ENCODE measurements around the gene CBY1. TPM values are rescaled to one million over a fixed set of nuclear protein-coding genes. Genes with fewer than 3 reads are reported as not detected.

Gene CBY1
- total and polyA plus RNA-seq, 9 of the 15 experiments (the other 6 are each of a cell fraction or from before 2014, with no cell fraction given), result 5.7 to 19.7 (median 10.8) TPM

DNA sequence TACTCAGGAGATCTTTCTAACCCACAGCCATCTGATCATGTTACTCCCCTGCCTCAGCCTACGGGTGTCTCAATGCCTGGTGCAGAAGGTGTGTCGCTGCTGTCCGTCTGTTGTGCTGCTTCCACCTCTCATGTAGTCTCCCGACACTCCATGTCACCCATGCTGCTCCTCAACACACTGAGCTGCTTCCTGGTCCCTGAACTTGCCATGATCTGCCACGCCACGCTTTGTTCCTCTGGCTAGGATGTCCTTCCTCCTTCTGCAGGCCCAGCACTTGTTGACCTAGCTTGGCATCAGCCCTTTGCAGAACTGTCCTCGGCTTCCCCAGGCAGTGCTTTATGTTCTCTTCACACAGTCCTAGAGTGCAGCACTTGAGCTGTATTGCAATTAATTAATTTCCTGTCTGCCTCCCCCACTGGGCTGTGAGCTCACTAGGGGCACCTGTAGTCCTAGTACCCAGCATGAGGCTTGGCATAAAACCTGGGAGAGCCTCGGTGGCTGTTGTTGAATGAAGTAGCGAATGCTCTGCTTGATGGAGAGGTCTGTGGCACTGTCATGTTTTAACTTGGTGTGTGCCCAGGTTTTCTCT lies 58.8 kb downstream of the CBY1 start:
- intact Hi-C loops (cut with micrococcal nuclease) (no loop called here), in situ Hi-C loops (cut with MboI) (no loop called here)
- TF ChIP-seq, protein P1, sequence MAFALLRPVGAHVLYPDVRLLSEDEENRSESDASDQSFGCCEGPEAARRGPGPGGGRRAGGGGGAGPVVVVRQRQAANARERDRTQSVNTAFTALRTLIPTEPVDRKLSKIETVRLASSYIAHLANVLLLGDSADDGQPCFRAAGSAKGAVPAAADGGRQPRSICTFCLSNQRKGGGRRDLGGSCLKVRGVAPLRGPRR (CRISPR knock-in tag; IDR thresholded peaks at IDR 0.05), result no peak
- TF ChIP-seq ZNF232 (CRISPR knock-in tag; IDR thresholded peaks at IDR 0.05), result no peak
- TF ChIP-seq HMGN3 (IDR thresholded peaks at IDR 0.05; ENCODE audit: borderline replicate concordance, extremely low read depth, insufficient read length, low read depth, low read length), result no peak
- no peak for TF ChIP-seq DIDO1 (tag; IDR thresholded peaks at IDR 0.05; ENCODE audit: low read depth)
- TF ChIP-seq, protein P2, sequence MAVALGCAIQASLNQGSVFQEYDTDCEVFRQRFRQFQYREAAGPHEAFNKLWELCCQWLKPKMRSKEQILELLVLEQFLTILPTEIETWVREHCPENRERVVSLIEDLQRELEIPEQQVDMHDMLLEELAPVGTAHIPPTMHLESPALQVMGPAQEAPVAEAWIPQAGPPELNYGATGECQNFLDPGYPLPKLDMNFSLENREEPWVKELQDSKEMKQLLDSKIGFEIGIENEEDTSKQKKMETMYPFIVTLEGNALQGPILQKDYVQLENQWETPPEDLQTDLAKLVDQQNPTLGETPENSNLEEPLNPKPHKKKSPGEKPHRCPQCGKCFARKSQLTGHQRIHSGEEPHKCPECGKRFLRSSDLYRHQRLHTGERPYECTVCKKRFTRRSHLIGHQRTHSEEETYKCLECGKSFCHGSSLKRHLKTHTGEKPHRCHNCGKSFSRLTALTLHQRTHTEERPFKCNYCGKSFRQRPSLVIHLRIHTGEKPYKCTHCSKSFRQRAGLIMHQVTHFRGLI (CRISPR knock-in tag; IDR thresholded peaks at IDR 0.05), result no peak
- no peak for TF ChIP-seq ZNF695 (CRISPR knock-in tag; IDR thresholded peaks at IDR 0.05)
- no peak for TF ChIP-seq PHTF2 (CRISPR knock-in tag; IDR thresholded peaks at IDR 0.05)
- no peak for TF ChIP-seq ZC3H11A (IDR thresholded peaks at IDR 0.05; ENCODE audit: low read depth, low read length)
- no peak for TF ChIP-seq SMAD4 (CRISPR knock-in tag; conservative IDR thresholded peaks at IDR 0.05)
- TF ChIP-seq NUFIP1 (IDR thresholded peaks at IDR 0.05; ENCODE audit: partially characterized antibody), result no peak
- TF ChIP-seq MTA2 (IDR thresholded peaks at IDR 0.05; ENCODE audit: low read depth), result no peak
- no peak for TF ChIP-seq ZFP36 (IDR thresholded peaks at IDR 0.05; ENCODE audit: low read depth, low read length, partially characterized antibody)
- no peak for TF ChIP-seq GABPB1 (CRISPR knock-in tag; IDR thresholded peaks at IDR 0.05)
- no peak for TF ChIP-seq RBM39 (optimal IDR thresholded peaks at IDR 0.05; ENCODE audit: low read depth, low read length)
- ChIA-PET POLR2A (interaction anchor here (0.6 to 1.7 kb wide), 4 partner anchors 9 to 34 kb away, joined by 3 to 8 read pairs (median 4); partner anchors contain the start of genes GTPBP1 and TOMM22), CTCF (ENCODE audit: low intra/inter-chr PET ratio) (no interaction called here)
- no peak; the same call in 2 of the 3 replicates for ATAC-seq
- peak overlapping the region; percentile 41; the same call in 1 of the 2 replicates for H3K4me2 ChIP-seq (ENCODE audit: insufficient read depth, low read length)
- H3K27me3 ChIP-seq (ENCODE audit: control insufficient read depth in 2 of 2, insufficient read depth in 2 of 2, low read length in 2 of 2), result no peaks in the 10 kb centered on the region
- peaks cover 3% of the 10 kb centered on the region for H3K9me1 ChIP-seq (ENCODE audit: control insufficient read depth, insufficient read depth, low read length)
- BruUV-seq (replicated peaks), result no TSS peak
- H3K9me3 ChIP-seq (replicated peaks; ENCODE audit: control insufficient read depth, insufficient read depth, low read depth, low read length), result no peaks in the 10 kb centered on the region
- no peak for DNase-seq (ENCODE audit: extremely low read depth in 1 of 4, low spot score in 3 of 4)
- peaks cover 60% of the 10 kb centered on the region; the same call in 2 of the 3 replicates for H3K36me3 ChIP-seq (ENCODE audit: control insufficient read depth, insufficient read depth, low read length)
- WGBS (ENCODE audit: insufficient coverage, low coverage, missing lambda C conversion rate), result 71% methylated on average over 9 of the region's 9 CpGs
- no peak overlapping the region for H2AFZ ChIP-seq (ENCODE audit: low read depth, low read length)
- no peak overlapping the region; the same call in 2 of the 3 replicates for H3K27ac ChIP-seq (ENCODE audit: extremely low read depth, low read depth, low read length)
- H3K9ac ChIP-seq (ENCODE audit: insufficient read depth in 1 of 2, low read depth in 2 of 2, low read length in 2 of 2), result peak overlapping the region in 1 of 2 experiments; percentile 65; a peak in 1 of 4 replicates
- H3K4me3 ChIP-seq, result no peak overlapping the region
- H3K4me1 ChIP-seq (replicated peaks in 1 of 2; ENCODE audit: control insufficient read depth in 2 of 2, insufficient read depth in 2 of 2, low read length in 2 of 2), result peaks cover 40 to 50% of the 10 kb centered on the region in 2 experiments; a peak in 4 of 5 replicates
- peaks cover 47% of the 10 kb centered on the region for H4K20me1 ChIP-seq (replicated peaks; ENCODE audit: control insufficient read depth, insufficient read depth, low read length)
- peak; percentile 6 for FAIRE-seq
- peaks cover 63% of the 10 kb centered on the region for H3K79me2 ChIP-seq (ENCODE audit: control insufficient read depth, insufficient read depth, low read length)
